Stimulated activated CD8-positive, alpha-beta memory T cell treated with anti-CD3 and anti-CD28 coated beads, Interleukin-2, amount 100 ng/mL, for 1 hour (primary cell): Measurements from ENCODE around the gene ABCC8.

ENCODE experiments used
- DNase-seq, 2 donors: peaks; one replicate each; pipeline ENCODE4 v3.0.0-alpha.2; 2020; ENCODE audit warnings: low read depth in 2 of 2

Gene ABCC8

GRCh38 chr11:17476317-17477083, at the start of gene ABCC8:
Gene ABCC8 (minus strand): TSS chr11:17476845. CDS start chr11:17476776, 69 bp downstream.
- DNase-seq, result no peak

DNA sequence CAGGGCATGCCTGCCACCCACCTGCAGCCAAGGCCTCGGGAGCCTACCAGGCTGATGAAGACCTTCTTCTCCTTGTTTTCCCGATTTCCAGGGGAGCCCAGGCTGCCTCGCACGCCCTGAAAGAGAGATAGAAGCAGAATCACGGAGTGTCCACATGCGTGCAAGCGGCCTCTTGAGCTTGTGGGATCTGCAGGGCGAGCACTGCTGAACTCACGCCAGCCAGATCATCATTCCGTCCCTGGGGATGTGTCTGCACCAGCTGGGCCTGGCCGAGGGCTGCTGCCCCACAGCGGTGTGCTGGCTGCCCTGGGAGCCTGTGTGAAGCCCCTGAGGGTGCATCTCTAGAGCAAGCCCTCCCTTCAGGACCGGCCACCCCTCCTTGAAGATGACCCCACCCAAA, 49.7 kb upstream of the ABCC8 start:
- DNase-seq, result no peak

DNA sequence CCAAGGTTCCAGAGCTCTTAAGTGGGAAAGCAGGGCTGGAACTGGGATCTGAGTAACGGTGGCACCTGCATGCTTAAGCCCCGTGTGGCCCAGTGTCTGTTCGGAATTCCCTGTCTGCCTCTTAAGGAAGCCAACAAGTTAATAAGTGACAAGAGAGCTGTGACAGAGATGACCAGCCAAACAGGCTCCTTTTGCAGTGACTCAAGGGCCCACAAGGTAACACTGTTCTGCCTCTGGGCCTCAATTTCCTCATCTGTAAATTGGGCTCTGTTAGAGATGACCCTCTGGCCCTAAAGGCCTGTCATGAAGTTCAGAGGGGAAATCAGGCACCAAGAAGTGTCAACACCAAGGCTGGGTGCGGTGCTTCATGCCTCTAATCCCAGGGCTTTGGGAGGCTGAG, 48.9 kb upstream of the ABCC8 start:
- DNase-seq, result no peak

- DNase-seq, result no peak
Measured at GRCh38 chr11:17524221-17524620, 47.6 kb upstream of the ABCC8 start.

- DNase-seq, result no peak
Measured at GRCh38 chr11:17522655-17523054, 46.0 kb upstream of the ABCC8 start.

GRCh38 chr11:17521106-17521900, 44.7 kb upstream of the ABCC8 start:
- no peak for DNase-seq

- no peak for DNase-seq
Measured at GRCh38 chr11:17519061-17519885, 42.6 kb upstream of the ABCC8 start.

- no peak for DNase-seq
Measured at GRCh38 chr11:17518366-17518765, 41.7 kb upstream of the ABCC8 start.

- no peak for DNase-seq
Measured at GRCh38 chr11:17517186-17517585, 40.5 kb upstream of the ABCC8 start.

DNA sequence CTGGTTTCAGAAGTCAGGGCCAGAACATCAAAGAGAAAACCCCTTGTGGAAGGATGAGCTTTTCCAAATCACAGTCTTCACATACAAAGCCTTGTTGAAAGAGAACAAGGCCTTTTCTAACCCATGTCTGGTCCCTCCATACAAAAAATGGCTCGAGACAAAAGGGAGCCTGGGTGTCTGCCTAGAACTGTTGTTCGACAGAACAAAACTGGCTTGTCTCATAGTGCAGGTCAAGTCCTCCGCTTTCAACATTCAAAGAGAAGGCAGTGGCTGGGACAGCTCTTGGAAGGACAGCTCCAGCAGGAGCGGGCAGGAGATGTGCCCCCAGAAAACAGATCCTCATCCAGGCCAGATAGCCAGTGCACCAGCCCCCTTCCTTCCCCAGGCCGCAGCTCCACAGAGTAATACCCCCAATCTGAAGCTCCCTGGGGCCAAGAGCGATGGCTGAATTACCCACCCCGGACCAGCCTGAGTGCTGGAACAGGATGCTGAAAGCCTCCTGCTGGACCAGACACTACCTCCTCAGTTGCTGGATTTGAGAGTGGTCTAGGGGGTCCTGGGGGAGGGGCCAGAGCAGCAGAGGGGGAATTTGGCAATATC, 40.0 kb upstream of the ABCC8 start:
- no peak for DNase-seq

DNA sequence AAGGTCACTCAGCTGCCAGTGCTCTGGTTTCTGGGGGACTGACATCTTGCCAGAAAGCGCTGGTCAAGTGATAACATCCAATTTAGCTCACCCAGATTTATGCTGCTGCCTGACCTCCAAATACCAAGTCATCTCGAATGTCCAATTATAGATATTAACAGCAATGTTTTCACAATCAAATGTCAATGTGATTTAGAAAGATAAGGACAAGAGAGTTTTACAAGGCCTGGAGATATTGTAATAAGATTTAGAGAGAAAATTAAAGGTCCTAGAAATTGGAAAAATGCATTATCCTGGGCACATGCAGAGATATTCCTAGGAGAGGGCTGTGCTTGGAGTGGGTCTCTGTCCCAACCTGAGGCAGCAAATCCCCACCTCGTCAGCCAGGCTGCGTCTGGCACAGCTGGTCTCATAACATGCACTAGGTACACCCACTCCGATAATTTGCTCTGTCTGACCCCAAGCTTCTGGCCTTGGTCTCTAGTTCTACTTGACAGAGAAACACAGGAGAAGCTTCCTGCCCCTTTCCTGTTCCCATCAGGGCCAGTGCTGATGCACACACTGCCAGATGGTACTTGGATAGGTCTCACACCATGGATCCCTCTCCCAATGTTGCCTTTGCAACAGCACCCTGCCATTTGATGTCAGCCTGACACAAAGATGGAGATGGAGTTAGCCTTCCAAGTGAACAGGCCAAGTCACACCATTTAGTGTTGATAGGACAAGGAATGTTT, 39.0 kb upstream of the ABCC8 start:
- no peak for DNase-seq

DNA sequence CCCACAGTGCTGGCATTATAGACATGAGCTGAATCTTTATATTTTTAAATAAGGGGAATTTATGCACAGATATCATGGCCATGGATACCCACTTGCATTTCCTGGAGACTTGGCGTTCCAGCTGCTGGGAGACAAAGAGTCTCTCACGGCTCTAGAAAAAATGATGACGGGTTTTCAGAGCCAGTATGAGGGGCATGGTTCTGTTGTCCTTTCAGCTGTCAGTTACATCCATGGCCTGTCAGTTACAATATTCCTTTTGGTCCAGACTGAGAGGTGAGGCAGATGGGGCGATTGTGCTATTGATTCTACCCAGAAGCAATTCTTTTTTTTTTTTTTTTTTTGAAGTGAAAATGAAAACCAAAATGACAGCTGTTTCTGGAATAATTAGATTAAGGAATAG, 37.8 kb upstream of the ABCC8 start:
- DNase-seq, result no peak

DNA sequence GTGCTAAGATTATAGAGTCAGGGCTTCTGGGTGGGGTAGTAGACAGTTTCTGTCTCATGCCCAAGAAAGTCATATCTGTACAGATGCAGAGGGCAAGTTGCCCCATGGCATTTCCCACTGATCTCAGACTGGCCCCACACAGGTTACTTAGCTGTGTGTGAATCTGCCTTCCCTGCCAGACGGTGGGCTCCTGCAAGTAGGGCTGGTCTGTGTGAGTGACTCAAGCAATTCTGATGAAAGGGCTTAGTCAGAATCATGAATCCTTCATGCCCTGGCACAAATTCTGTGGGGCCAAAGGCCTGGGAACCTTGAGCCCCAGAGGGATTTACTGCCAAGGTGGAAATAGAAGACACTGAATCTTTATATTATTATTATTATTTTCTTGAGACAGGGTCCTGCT, 37.2 kb upstream of the ABCC8 start:
- DNase-seq, result no peak

GRCh38 chr11:17512101-17512500, 35.5 kb upstream of the ABCC8 start:
- DNase-seq, result no peak

DNA sequence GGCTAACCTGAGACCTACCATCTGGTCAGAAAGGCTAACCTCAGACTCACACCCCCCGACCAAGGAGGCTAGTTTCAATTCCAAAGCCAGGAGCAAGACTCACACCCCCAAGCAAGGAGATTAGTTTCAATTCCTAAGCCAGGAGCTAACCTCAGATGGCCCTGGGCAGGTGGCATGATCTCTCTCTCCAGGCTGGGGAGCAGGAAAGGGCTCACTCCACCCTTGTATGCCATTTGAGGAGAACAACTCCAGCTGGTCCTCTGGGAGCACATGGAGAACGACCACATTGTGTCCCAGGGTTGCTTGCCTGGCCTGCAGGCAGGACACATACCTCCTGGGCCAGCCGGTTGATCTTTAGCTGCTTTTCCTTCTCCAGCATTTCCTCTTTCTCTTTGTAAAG, 34.9 kb upstream of the ABCC8 start:
- DNase-seq, result no peak

DNA sequence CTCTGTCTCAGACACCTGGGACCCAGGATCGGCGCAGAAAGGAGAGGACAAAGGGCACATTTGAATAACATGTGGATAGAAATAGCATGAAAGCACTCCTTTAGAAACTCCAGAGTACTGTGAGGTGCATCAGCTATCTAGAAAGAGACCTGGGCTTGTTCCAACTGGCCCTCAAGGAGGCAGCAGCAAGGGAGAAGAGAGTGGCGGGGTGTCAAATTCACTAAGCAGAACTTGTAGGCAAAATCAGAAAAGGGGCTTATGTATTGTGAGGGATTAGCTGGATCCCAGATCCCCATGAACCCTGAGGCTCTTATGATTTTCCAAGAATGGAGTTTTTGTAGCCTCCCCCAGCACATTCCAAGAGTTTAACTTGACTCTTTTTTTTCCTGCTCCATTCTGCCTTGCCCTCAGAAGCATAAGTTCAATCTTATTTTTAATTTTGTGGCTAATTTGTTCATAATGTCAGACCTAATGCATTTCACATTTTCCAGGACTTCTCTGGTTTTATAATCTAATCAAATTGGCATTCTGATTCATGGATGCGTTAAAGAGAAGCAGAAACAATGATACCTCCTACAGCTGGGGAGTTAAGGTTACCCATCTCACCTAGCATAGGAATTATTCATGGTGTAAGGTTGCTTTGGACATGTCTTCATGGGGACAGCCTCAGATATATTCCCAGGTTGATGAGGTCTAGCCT, 34.0 kb upstream of the ABCC8 start:
- DNase-seq, result no peak

DNA sequence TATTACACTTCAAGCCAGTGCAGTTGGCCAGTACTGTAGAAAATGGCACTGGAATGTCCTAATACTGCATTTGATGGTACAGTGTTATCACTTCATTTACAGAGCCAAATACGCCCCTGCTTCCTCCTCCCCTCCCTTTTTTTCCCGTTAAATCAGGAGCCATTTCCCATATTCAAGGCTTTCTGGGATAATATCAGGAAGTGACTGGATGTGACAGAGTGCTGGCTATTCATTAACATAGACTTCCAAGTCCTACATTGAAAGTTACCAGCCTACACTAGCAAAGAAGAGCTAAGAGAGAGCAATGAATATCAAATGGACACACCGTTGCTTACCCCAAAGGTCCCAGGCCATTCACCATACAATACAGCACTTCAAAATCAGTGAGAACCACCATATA, 32.1 kb upstream of the ABCC8 start:
- no peak for DNase-seq

GRCh38 chr11:17508306-17508705, 31.7 kb upstream of the ABCC8 start:
- no peak for DNase-seq

DNA sequence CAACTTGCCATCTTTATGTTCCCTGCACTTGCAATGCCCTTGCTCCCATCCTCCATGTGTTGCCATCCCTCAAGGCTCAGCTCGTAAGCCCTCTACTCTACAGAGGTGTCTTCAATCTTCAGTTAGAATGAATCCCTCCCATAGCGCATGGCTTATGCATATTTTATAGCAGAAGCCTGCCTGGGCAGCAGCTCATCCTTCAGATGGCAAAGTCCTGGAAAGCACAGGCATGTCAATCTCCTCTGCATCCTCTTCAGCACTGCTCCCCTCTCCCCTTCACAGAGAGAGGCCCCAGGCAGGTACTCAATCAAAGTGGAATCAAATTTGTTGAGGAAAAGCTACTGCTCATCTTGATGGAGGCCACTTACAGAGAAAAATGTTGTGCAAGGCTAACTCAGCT, 31.1 kb upstream of the ABCC8 start:
- no peak for DNase-seq

- DNase-seq, result no peak
Measured at GRCh38 chr11:17506942-17507341, 30.3 kb upstream of the ABCC8 start.

DNA sequence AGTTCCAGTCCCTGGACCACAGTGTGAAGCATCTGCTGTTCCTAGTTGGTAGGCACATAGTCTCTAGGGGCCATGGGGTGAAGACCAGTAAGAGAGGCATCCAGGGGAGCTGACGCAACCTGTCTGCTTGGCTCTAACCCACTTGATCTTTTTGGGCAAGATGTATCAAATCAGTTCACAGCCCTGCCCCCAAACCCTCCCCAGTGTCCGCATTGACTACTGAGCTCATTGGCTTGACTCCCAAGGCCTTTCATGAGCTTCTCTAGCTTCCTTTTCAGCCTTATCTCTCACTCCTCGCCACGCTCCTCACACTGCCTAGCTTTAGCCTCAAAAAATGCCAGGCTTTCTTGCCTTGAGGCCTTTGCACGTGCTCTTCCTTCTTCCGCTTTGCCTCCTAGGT, 29.7 kb upstream of the ABCC8 start:
- DNase-seq, result no peak
